ENCODE results near the gene URB2.

DNA sequence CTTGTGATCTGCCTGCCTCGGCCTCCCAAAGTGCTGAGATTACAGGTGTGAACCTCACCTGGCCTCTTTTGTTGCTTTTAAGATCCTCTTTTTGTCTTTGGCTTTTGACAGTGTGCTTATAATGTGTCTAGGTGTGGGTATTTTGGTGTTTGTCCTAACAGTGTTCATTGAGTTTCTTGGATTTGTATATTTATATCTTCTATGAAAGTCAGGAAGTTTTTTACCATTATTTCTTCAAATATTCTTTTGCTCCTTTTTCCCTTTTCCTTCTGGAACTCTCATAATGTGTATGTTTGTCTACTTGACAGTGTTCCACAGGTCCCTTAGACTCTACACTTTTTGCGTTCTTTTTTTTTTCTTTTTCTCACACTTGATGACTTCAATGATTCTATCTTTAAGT is 59.1 kb downstream of the URB2 start:
- TF ChIP-seq CTCF (IDR thresholded peaks at IDR 0.05 in 8 of 11, conservative IDR thresholded peaks at IDR 0.05 in 3 of 11): no peak
- no peak for TF ChIP-seq POLR2A (IDR thresholded peaks at IDR 0.05)
- TF ChIP-seq POLR2AphosphoS5 (IDR thresholded peaks at IDR 0.05): no peak
